ENCODE data around the gene PIK3R5. TPM values are rescaled to one million over a fixed set of nuclear protein-coding genes. Genes with fewer than 3 reads are reported as not detected.

The PIK3R5 gene
- polyA plus RNA-seq, 1 donor from 2014 or later = not detected

- Histone ChIP-seq H3K4me2 (ENCODE audit: low read length) (no peak overlapping the region), H3K27ac (ENCODE audit: low read length) (no peak overlapping the region), H3K9ac (ENCODE audit: low read length) (no peak overlapping the region), H3F3A (ENCODE audit: insufficient read depth, low read length, poor library complexity, severe bottlenecking) (no peaks in the 10 kb centered on the region), H3K9me2 (ENCODE audit: insufficient read depth, low read length) (no peaks in the 10 kb centered on the region), H4K20me1 (ENCODE audit: insufficient read depth) (no peaks in the 10 kb centered on the region), H3K79me2 (replicated peaks; ENCODE audit: insufficient read depth, low read length) (no peaks in the 10 kb centered on the region), H3K4me3 (ENCODE audit: low read length) (no peak overlapping the region), H2AFZ (ENCODE audit: low read depth, low read length) (no peak overlapping the region), H3K36me3 (ENCODE audit: insufficient read depth, low read length) (no peaks in the 10 kb centered on the region), H3K27me3 (ENCODE audit: insufficient read depth, low read depth, low read length) (peaks cover 34% of the 10 kb centered on the region), H3K9me3 (ENCODE audit: low read length) (peaks cover 4% of the 10 kb centered on the region)
- TF ChIP-seq REST (IDR thresholded peaks at IDR 0.05; ENCODE audit: borderline replicate concordance) = no peak
- no peak for TF ChIP-seq POLR2AphosphoS5 (IDR thresholded peaks at IDR 0.05)
- no peak for TF ChIP-seq RAD21 (conservative IDR thresholded peaks at IDR 0.05)
- no peak for TF ChIP-seq SMC3 (conservative IDR thresholded peaks at IDR 0.05; ENCODE audit: poor library complexity)
- TF ChIP-seq EP300 (conservative IDR thresholded peaks at IDR 0.05; ENCODE audit: poor library complexity, severe bottlenecking) = no peak
- TF ChIP-seq MXI1 (conservative IDR thresholded peaks at IDR 0.05; ENCODE audit: poor library complexity, severe bottlenecking) = no peak
- no peak for TF ChIP-seq EZH2 (IDR thresholded peaks at IDR 0.05; ENCODE audit: borderline replicate concordance, insufficient read depth, low read length, poor library complexity, severe bottlenecking)
- TF ChIP-seq TAF1 (IDR thresholded peaks at IDR 0.05; ENCODE audit: low read depth) = no peak
- TF ChIP-seq, protein P1, sequence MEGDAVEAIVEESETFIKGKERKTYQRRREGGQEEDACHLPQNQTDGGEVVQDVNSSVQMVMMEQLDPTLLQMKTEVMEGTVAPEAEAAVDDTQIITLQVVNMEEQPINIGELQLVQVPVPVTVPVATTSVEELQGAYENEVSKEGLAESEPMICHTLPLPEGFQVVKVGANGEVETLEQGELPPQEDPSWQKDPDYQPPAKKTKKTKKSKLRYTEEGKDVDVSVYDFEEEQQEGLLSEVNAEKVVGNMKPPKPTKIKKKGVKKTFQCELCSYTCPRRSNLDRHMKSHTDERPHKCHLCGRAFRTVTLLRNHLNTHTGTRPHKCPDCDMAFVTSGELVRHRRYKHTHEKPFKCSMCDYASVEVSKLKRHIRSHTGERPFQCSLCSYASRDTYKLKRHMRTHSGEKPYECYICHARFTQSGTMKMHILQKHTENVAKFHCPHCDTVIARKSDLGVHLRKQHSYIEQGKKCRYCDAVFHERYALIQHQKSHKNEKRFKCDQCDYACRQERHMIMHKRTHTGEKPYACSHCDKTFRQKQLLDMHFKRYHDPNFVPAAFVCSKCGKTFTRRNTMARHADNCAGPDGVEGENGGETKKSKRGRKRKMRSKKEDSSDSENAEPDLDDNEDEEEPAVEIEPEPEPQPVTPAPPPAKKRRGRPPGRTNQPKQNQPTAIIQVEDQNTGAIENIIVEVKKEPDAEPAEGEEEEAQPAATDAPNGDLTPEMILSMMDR (IDR thresholded peaks at IDR 0.05; ENCODE audit: poor library complexity, severe bottlenecking) = no peak
Observed at GRCh38 chr17:8963014-8963413, 2.5 kb downstream of the PIK3R5 start.

GRCh38 chr17:8961829-8962228 lies 3.7 kb downstream of the PIK3R5 start:
- H3K9me2 ChIP-seq (ENCODE audit: insufficient read depth, low read length) = no peaks in the 10 kb centered on the region
- no peaks in the 10 kb centered on the region for H3F3A ChIP-seq (ENCODE audit: insufficient read depth, low read length, poor library complexity, severe bottlenecking)
- H3K4me3 ChIP-seq (ENCODE audit: low read length) = no peak overlapping the region
- H2AFZ ChIP-seq (ENCODE audit: low read depth, low read length) = no peak overlapping the region
- H3K4me2 ChIP-seq (ENCODE audit: low read length) = no peak overlapping the region
- H3K9me3 ChIP-seq (ENCODE audit: low read length) = no peaks in the 10 kb centered on the region
- no peaks in the 10 kb centered on the region for H3K36me3 ChIP-seq (ENCODE audit: insufficient read depth, low read length)
- peaks cover 23% of the 10 kb centered on the region for H3K27me3 ChIP-seq (ENCODE audit: insufficient read depth, low read depth, low read length)
- no peaks in the 10 kb centered on the region for H3K79me2 ChIP-seq (replicated peaks; ENCODE audit: insufficient read depth, low read length)
- H3K9ac ChIP-seq (ENCODE audit: low read length) = no peak overlapping the region
- H3K27ac ChIP-seq (ENCODE audit: low read length) = no peak overlapping the region
- TF ChIP-seq RAD21 (conservative IDR thresholded peaks at IDR 0.05) = no peak
- no peak for TF ChIP-seq MXI1 (conservative IDR thresholded peaks at IDR 0.05; ENCODE audit: poor library complexity, severe bottlenecking)
- no peak for TF ChIP-seq EZH2 (IDR thresholded peaks at IDR 0.05; ENCODE audit: borderline replicate concordance, insufficient read depth, low read length, poor library complexity, severe bottlenecking)
- no peak for TF ChIP-seq POLR2AphosphoS5 (IDR thresholded peaks at IDR 0.05)
- no peak for TF ChIP-seq SMC3 (conservative IDR thresholded peaks at IDR 0.05; ENCODE audit: poor library complexity)
- no peak for TF ChIP-seq TAF1 (IDR thresholded peaks at IDR 0.05; ENCODE audit: low read depth)
- no peak for TF ChIP-seq REST (IDR thresholded peaks at IDR 0.05; ENCODE audit: borderline replicate concordance)
- TF ChIP-seq, protein P1 (IDR thresholded peaks at IDR 0.05; ENCODE audit: poor library complexity, severe bottlenecking) = no peak
- TF ChIP-seq EP300 (conservative IDR thresholded peaks at IDR 0.05; ENCODE audit: poor library complexity, severe bottlenecking) = no peak
- no peaks in the 10 kb centered on the region for H4K20me1 ChIP-seq (ENCODE audit: insufficient read depth)

All from neural cell (in vitro differentiated cells).